ENCODE results near the gene FKRP.

The FKRP gene, protein sequence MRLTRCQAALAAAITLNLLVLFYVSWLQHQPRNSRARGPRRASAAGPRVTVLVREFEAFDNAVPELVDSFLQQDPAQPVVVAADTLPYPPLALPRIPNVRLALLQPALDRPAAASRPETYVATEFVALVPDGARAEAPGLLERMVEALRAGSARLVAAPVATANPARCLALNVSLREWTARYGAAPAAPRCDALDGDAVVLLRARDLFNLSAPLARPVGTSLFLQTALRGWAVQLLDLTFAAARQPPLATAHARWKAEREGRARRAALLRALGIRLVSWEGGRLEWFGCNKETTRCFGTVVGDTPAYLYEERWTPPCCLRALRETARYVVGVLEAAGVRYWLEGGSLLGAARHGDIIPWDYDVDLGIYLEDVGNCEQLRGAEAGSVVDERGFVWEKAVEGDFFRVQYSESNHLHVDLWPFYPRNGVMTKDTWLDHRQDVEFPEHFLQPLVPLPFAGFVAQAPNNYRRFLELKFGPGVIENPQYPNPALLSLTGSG

DNA sequence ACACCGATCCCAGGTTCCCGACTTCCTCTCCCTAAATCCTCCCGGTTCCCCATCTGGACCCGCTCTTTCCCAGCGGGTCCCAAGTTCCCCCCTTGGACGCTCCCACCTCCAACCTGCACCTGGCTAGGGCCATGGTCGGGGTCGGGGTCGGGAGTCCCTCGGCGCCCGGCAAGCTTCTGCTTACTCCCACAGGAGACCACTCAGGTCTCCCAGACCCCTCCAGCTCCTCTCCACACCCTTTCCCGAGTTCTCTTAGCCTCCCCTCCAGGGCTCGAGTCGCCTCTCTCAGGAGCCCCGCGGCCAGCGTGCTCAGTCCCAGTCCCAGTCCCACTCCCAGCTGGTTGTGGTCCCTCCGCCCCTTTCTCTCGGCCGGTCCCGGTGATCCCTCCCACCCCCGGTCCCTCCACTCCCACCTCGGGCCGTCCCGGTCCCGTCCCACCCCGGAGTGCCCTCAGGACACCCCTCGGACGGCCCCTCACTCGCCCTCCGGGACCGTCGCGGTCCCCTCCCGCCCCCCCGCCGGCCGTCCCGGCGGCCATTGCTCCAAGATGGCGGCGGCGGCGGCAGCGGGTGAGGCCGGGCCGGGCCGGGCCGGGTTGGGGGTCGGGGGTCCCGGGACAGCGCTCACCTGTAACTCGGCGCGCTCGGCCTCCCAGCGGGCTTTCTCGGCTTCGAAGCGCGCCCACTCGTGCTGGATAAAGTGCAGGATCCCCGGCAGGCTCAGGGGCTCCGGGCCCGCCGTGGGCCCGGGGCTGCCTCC is at the start of gene FKRP:
FKRP (plus strand) TSS at position 537 of the 760 bp plus-strand sequence. CDS start 9,394 bp downstream, outside the sequence.
- ATAC-seq, result peak; percentile 70
- TF ChIP-seq, protein P1, sequence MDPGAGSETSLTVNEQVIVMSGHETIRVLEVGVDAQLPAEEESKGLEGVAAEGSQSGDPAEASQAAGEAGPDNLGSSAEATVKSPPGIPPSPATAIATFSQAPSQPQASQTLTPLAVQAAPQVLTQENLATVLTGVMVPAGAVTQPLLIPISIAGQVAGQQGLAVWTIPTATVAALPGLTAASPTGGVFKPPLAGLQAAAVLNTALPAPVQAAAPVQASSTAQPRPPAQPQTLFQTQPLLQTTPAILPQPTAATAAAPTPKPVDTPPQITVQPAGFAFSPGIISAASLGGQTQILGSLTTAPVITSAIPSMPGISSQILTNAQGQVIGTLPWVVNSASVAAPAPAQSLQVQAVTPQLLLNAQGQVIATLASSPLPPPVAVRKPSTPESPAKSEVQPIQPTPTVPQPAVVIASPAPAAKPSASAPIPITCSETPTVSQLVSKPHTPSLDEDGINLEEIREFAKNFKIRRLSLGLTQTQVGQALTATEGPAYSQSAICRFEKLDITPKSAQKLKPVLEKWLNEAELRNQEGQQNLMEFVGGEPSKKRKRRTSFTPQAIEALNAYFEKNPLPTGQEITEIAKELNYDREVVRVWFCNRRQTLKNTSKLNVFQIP (CRISPR knock-in tag; IDR thresholded peaks at IDR 0.05; ENCODE audit: borderline replicate concordance, low read depth), result no peak
- TF ChIP-seq OSR1 (CRISPR knock-in tag; IDR thresholded peaks at IDR 0.05) (no peak), CSDC2 (CRISPR knock-in tag; IDR thresholded peaks at IDR 0.05) (no peak), ZNF565 (CRISPR knock-in tag; conservative IDR thresholded peaks at IDR 0.05; ENCODE audit: low read depth) (no peak), ISL1 (CRISPR knock-in tag; IDR thresholded peaks at IDR 0.05) (no peak), TOX (CRISPR knock-in tag; IDR thresholded peaks at IDR 0.05; ENCODE audit: borderline replicate concordance) (no peak), CSRNP3 (CRISPR knock-in tag; IDR thresholded peaks at IDR 0.05) (no peak), GLIS3 (CRISPR knock-in tag; IDR thresholded peaks at IDR 0.05) (no peak), PPARA (CRISPR knock-in tag; IDR thresholded peaks at IDR 0.05; ENCODE audit: borderline replicate concordance) (no peak), TCF4 (CRISPR knock-in tag; IDR thresholded peaks at IDR 0.05; ENCODE audit: borderline replicate concordance) (no peak), BACH2 (CRISPR knock-in tag; IDR thresholded peaks at IDR 0.05; ENCODE audit: borderline replicate concordance) (no peak), ZC3H10 (CRISPR knock-in tag; IDR thresholded peaks at IDR 0.05) (no peak), ZNF8 (CRISPR knock-in tag; IDR thresholded peaks at IDR 0.05) (no peak), ARNTL (CRISPR knock-in tag; IDR thresholded peaks at IDR 0.05; ENCODE audit: borderline replicate concordance, low read depth) (no peak), SNAI2 (CRISPR knock-in tag; IDR thresholded peaks at IDR 0.05) (no peak), TSHZ2 (CRISPR knock-in tag; IDR thresholded peaks at IDR 0.05) (no peak), ZFP3 (CRISPR knock-in tag; IDR thresholded peaks at IDR 0.05) (no peak), RARB (CRISPR knock-in tag; IDR thresholded peaks at IDR 0.05) (no peak)
- TF ChIP-seq, protein P2, sequence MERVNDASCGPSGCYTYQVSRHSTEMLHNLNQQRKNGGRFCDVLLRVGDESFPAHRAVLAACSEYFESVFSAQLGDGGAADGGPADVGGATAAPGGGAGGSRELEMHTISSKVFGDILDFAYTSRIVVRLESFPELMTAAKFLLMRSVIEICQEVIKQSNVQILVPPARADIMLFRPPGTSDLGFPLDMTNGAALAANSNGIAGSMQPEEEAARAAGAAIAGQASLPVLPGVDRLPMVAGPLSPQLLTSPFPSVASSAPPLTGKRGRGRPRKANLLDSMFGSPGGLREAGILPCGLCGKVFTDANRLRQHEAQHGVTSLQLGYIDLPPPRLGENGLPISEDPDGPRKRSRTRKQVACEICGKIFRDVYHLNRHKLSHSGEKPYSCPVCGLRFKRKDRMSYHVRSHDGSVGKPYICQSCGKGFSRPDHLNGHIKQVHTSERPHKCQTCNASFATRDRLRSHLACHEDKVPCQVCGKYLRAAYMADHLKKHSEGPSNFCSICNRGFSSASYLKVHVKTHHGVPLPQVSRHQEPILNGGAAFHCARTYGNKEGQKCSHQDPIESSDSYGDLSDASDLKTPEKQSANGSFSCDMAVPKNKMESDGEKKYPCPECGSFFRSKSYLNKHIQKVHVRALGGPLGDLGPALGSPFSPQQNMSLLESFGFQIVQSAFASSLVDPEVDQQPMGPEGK (CRISPR knock-in tag; IDR thresholded peaks at IDR 0.05; ENCODE audit: borderline replicate concordance), result no peak
- TF ChIP-seq, protein P3, sequence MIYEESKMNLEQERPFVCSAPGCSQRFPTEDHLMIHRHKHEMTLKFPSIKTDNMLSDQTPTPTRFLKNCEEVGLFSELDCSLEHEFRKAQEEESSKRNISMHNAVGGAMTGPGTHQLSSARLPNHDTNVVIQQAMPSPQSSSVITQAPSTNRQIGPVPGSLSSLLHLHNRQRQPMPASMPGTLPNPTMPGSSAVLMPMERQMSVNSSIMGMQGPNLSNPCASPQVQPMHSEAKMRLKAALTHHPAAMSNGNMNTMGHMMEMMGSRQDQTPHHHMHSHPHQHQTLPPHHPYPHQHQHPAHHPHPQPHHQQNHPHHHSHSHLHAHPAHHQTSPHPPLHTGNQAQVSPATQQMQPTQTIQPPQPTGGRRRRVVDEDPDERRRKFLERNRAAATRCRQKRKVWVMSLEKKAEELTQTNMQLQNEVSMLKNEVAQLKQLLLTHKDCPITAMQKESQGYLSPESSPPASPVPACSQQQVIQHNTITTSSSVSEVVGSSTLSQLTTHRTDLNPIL (CRISPR knock-in tag; IDR thresholded peaks at IDR 0.05; ENCODE audit: low read depth), result no peak

- no peak for TF ChIP-seq RARB (CRISPR knock-in tag; IDR thresholded peaks at IDR 0.05)
- TF ChIP-seq ZNF70 (CRISPR knock-in tag; IDR thresholded peaks at IDR 0.05), result no peak
- no peak for TF ChIP-seq ESRRG (CRISPR knock-in tag; IDR thresholded peaks at IDR 0.05)
- TF ChIP-seq, protein P1 (CRISPR knock-in tag; IDR thresholded peaks at IDR 0.05; ENCODE audit: borderline replicate concordance, low read depth), result no peak
- no peak for TF ChIP-seq SNAI2 (CRISPR knock-in tag; IDR thresholded peaks at IDR 0.05)
- no peak for TF ChIP-seq ZFP3 (CRISPR knock-in tag; IDR thresholded peaks at IDR 0.05)
- TF ChIP-seq GLIS3 (CRISPR knock-in tag; IDR thresholded peaks at IDR 0.05), result no peak
- no peak for ATAC-seq
These were observed 49.0 kb upstream of the FKRP start for GRCh38 chr19:46696866-46697203.
